Smooth muscle cell (in vitro differentiated cells): ENCODE results near the gene NRP2. TPM values are rescaled to one million over a fixed set of nuclear protein-coding genes. Genes with fewer than 3 reads are reported as not detected.

Experiments
- DNase-seq: peaks from one replicate; lab custom pipeline; 2025; ENCODE audit not compliant: unreplicated experiment; lab: John Stamatoyannopoulos, UW
- H2AFZ ChIP-seq: fragments of 200-600 bp; sonication (generic); 2 replicates; pipeline ENCODE4 v1.6.0; 2016; ENCODE audit warnings: antibody characterized with exemption, low read depth, mild to moderate bottlenecking
- H3F3A ChIP-seq: fragments of 200-600 bp; sonication (generic); 2 replicates; pipeline ENCODE4 v1.6.0; 2017; ENCODE audit warnings: antibody characterized with exemption, low read depth
- H3K27ac ChIP-seq: fragments of 200-600 bp; sonication (generic); 2 replicates; pipeline ENCODE4 v1.5.1; 2016; ENCODE audit warnings: low read depth, mild to moderate bottlenecking
- H3K27me3 ChIP-seq: fragments of 200-600 bp; sonication (generic); 2 replicates; pipeline ENCODE4 v1.6.1; 2016; ENCODE audit warnings: low read depth, mild to moderate bottlenecking
- H3K36me3 ChIP-seq: fragments of 200-600 bp; sonication (generic); 2 replicates; pipeline ENCODE4 v1.5.1; 2016; ENCODE audit warnings: low read depth
- H3K4me1 ChIP-seq: fragments of 200-600 bp; sonication (generic); 2 replicates; pipeline ENCODE4 v1.5.1; 2016; ENCODE audit warnings: low read depth
- H3K4me2 ChIP-seq: fragments of 200-600 bp; sonication (generic); 2 replicates; pipeline ENCODE4 v1.6.0; 2016; ENCODE audit warnings: mild to moderate bottlenecking
- H3K4me3 ChIP-seq: fragments of 200-600 bp; sonication (generic); 2 replicates; pipeline ENCODE4 v1.5.1; 2016; ENCODE audit warnings: mild to moderate bottlenecking
- H3K79me2 ChIP-seq: fragments of 200-600 bp; sonication (generic); 2 replicates; pipeline ENCODE4 v1.6.0; 2016; ENCODE audit warnings: low read depth, mild to moderate bottlenecking
- H3K9ac ChIP-seq: fragments of 200-600 bp; sonication (generic); 2 replicates; pipeline ENCODE4 v1.6.0; 2016; ENCODE audit warnings: low read depth
- H3K9me3 ChIP-seq: fragments of 200-600 bp; sonication (generic); replicated peaks from 2 replicates; pipeline ENCODE4 v1.5.1; 2016; ENCODE audit warnings: low read depth
- H4K20me1 ChIP-seq: fragments of 200-600 bp; sonication (generic); 2 replicates; pipeline ENCODE4 v1.6.0; 2016; ENCODE audit warnings: low read depth
- WGBS: methylation state at CpG from one replicate; pipeline ENCODE4 v1.1.7; 2016; ENCODE audit warnings: low lambda C conversion rate; 5-methylcytosine and 5-hydroxymethylcytosine counted together
- polyA plus RNA-seq: library from polyadenylated mRNA; unstranded; fragments of >200 nt; fragmentation: Nextera tagmentation; extraction: Ambion mirVana; gene quantifications from 2 replicates; pipeline ENCODE4 v1.2.1, GENCODE V29; 2016
- total RNA-seq: library from RNA; depleted of rRNA; stranded (reverse); fragments of >200 nt; gene quantifications from 2 replicates; pipeline ENCODE4 v1.2.3, GENCODE V29; 2014
- TF ChIP-seq, protein P1 (sequence below): fragments of 200-600 bp; sonication (generic); IDR thresholded peaks from 2 replicates; pipeline ENCODE4 v1.5.1; 2017; ENCODE audit warnings: borderline replicate concordance, mild to moderate bottlenecking, antibody characterized with exemption; ENCODE audit not compliant: insufficient read depth, poor library complexity, severe bottlenecking

Gene NRP2
- total and polyA plus RNA-seq, 2 experiments from 2014 or later, result 58.4 to 96.1 TPM

DNA sequence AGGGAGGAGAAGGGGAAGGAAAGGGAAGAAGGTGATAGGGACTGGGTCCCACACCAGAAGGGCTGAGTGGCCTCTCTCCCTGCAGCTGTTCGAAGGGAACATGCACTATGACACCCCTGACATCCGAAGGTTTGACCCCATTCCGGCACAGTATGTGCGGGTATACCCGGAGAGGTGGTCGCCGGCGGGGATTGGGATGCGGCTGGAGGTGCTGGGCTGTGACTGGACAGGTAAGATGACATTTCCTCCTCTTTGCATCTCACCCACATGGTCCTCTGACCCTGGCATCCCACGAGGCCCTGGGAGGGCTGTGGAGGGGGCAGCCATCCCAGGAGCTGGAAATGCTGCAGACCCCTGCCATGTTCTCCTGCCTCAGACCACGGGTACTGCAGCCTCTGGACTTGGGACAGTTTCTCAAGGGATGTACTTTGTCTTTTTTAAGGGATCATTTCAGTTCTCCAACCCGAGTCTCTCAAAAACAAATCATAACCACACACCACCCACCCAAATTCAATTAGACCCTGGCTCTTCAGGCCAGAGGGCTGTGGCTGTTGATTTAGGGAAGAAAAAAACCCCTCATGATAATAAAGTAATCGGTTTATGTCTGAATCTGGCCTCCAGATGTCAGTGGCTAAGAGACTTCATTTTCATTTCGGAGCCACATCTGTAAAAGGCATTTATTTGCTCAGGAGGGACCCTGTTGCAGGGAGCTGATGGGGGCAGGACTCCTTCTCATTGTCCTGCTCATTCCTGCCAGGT is 63.5 kb downstream of the NRP2 start:
- WGBS, result 93% methylated on average over 13 of the region's 14 CpGs
- H3K9ac ChIP-seq, result no peak overlapping the region
- no peak for DNase-seq
- H3K9me3 ChIP-seq, result no peaks in the 10 kb centered on the region
- TF ChIP-seq, protein P1, sequence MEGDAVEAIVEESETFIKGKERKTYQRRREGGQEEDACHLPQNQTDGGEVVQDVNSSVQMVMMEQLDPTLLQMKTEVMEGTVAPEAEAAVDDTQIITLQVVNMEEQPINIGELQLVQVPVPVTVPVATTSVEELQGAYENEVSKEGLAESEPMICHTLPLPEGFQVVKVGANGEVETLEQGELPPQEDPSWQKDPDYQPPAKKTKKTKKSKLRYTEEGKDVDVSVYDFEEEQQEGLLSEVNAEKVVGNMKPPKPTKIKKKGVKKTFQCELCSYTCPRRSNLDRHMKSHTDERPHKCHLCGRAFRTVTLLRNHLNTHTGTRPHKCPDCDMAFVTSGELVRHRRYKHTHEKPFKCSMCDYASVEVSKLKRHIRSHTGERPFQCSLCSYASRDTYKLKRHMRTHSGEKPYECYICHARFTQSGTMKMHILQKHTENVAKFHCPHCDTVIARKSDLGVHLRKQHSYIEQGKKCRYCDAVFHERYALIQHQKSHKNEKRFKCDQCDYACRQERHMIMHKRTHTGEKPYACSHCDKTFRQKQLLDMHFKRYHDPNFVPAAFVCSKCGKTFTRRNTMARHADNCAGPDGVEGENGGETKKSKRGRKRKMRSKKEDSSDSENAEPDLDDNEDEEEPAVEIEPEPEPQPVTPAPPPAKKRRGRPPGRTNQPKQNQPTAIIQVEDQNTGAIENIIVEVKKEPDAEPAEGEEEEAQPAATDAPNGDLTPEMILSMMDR, result no peak
- no peaks in the 10 kb centered on the region for H3K27me3 ChIP-seq
- H3K27ac ChIP-seq, result no peak overlapping the region
- peaks cover 14% of the 10 kb centered on the region for H3K36me3 ChIP-seq
- no peak overlapping the region for H3K4me3 ChIP-seq
- H3K4me2 ChIP-seq, result no peak overlapping the region
- no peaks in the 10 kb centered on the region for H3F3A ChIP-seq
- no peaks in the 10 kb centered on the region for H3K79me2 ChIP-seq
- H3K4me1 ChIP-seq, result no peaks in the 10 kb centered on the region
- no peak overlapping the region for H2AFZ ChIP-seq
- H4K20me1 ChIP-seq, result no peaks in the 10 kb centered on the region

DNA sequence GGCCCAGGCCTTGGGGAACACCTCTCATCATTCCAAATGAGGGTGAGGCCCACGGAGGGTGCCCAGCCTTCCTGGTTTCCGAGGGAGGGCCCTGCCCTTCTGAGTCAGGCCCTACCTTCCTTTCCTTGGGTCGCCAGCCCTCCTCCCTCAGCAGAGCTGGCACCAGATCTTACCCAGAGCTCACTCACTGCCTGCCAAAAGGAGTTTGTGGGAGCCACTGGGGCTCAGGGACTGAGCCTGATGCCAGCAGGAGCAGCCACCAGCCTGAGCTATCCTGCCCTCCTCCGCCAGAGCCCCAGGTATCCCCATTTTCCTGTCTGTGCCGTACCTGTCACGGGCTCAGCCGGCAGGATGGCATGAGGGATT is 64.1 kb downstream of the NRP2 start:
- H3K9me3 ChIP-seq, result no peaks in the 10 kb centered on the region
- no peak for DNase-seq
- no peak overlapping the region for H2AFZ ChIP-seq
- peaks cover 9% of the 10 kb centered on the region for H3K36me3 ChIP-seq
- no peak overlapping the region for H3K4me2 ChIP-seq
- H3K4me3 ChIP-seq, result no peak overlapping the region
- no peak overlapping the region for H3K9ac ChIP-seq
- no peaks in the 10 kb centered on the region for H4K20me1 ChIP-seq
- H3K27ac ChIP-seq, result no peak overlapping the region
- TF ChIP-seq, protein P1, result no peak
- no peaks in the 10 kb centered on the region for H3F3A ChIP-seq
- H3K79me2 ChIP-seq, result no peaks in the 10 kb centered on the region
- no peaks in the 10 kb centered on the region for H3K27me3 ChIP-seq
- WGBS, result 89% methylated on average over 7 of the region's 7 CpGs
- H3K4me1 ChIP-seq, result no peaks in the 10 kb centered on the region

DNA sequence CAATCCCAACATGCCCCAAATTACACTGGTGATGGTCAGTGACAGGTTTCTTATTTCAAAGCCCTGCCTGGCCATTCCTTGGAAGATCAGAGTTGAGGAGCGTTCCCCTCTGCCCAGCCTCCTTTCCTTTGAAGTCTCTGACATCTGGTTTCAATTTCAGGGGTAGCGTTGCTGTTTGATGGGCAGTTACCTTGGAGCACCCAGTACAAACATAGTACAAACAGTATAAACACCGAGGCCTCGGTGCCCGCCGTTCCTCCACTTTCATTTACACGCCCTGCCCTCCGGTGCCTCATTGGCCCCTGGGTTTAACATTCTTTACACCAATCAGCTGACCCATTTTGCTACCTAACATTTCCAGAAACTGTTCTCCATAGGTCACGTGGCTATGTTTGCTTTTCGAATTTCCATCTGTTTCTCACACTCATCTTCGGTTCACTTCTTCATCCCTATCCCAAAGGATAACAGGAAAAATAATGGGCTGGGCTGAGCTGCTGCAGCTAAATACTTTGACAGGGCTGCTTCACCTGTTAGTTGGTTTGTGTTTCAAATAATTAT is 65.6 kb downstream of the NRP2 start:
- H3K4me3 ChIP-seq, result no peak overlapping the region
- H3K79me2 ChIP-seq, result no peaks in the 10 kb centered on the region
- no peaks in the 10 kb centered on the region for H3K9me3 ChIP-seq
- H3K4me2 ChIP-seq, result no peak overlapping the region
- H3K36me3 ChIP-seq, result peaks cover 3% of the 10 kb centered on the region
- H2AFZ ChIP-seq, result no peak overlapping the region
- TF ChIP-seq, protein P1, result no peak
- no peaks in the 10 kb centered on the region for H4K20me1 ChIP-seq
- no peaks in the 10 kb centered on the region for H3F3A ChIP-seq
- H3K4me1 ChIP-seq, result no peaks in the 10 kb centered on the region
- H3K27ac ChIP-seq, result no peak overlapping the region
- H3K9ac ChIP-seq, result no peak overlapping the region
- DNase-seq, result no peak
- WGBS, result 86% methylated on average over 11 of the region's 11 CpGs
- no peaks in the 10 kb centered on the region for H3K27me3 ChIP-seq

DNA sequence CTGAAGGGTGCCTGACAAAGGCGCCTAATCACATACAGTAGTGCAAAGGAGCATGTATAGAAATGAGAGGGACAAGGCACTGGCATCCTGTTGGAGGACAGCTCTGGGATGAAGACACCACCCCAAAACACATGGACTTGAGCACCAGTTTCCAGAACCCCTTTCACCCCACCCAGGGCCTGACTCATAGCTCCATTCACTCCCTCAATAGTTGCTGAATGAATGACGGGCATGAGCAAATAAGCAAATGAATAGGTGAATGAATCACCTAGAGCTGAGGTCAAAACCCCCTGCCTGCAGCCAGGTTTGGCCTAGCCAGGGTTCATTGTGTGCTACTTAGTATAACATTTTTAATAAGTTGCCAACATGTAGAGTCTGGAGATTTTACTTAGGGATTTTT is 66.3 kb downstream of the NRP2 start:
- Histone ChIP-seq H3K9me3 (no peaks in the 10 kb centered on the region), H3K4me2 (no peak overlapping the region), H3K9ac (no peak overlapping the region), H2AFZ (no peak overlapping the region), H3K4me1 (no peaks in the 10 kb centered on the region), H3K27ac (no peak overlapping the region), H3F3A (no peaks in the 10 kb centered on the region), H3K27me3 (no peaks in the 10 kb centered on the region), H3K79me2 (no peaks in the 10 kb centered on the region), H3K4me3 (no peak overlapping the region), H4K20me1 (no peaks in the 10 kb centered on the region), H3K36me3 (peaks cover 3% of the 10 kb centered on the region)
- WGBS, result 87% methylated on average over 2 of the region's 2 CpGs
- TF ChIP-seq, protein P1, result no peak
- no peak for DNase-seq
